Fibroblast of mammary gland (primary cell): ENCODE results near the gene RUNX3.

Source experiments
- DNase-seq: peaks from one replicate; pipeline ENCODE4 v3.0.0-alpha.2; 2010; ENCODE audit warnings: low read depth
- H3K4me3 ChIP-seq: 2 replicates; pipeline ENCODE4 v1.5.1; 2011; ENCODE audit warnings: low read depth, mild to moderate bottlenecking, low read length, moderate library complexity; ENCODE audit not compliant: control insufficient read depth
- CTCF ChIP-seq: conservative IDR thresholded peaks from 2 replicates; pipeline ENCODE4 v1.5.1; 2011; ENCODE audit warnings: low read depth, low read length, inconsistent platforms; ENCODE audit not compliant: control insufficient read depth, insufficient read depth

RUNX3 gene

GRCh38 chr1:24957808-24958752, 28.0 kb upstream of the RUNX3 start:
- TF ChIP-seq CTCF = no peak
- no peak for DNase-seq
- no peak overlapping the region for H3K4me3 ChIP-seq

GRCh38 chr1:24957016-24957807, 27.1 kb upstream of the RUNX3 start:
- TF ChIP-seq CTCF = no peak
- H3K4me3 ChIP-seq = no peak overlapping the region
- no peak for DNase-seq

- H3K4me3 ChIP-seq = no peak overlapping the region
- no peak for DNase-seq
- TF ChIP-seq CTCF = no peak
These were observed 25.8 kb upstream of the RUNX3 start for GRCh38 chr1:24955779-24956365.

GRCh38 chr1:24955161-24955560, 25.1 kb upstream of the RUNX3 start:
- H3K4me3 ChIP-seq = no peak overlapping the region
- DNase-seq = peak; percentile 45
- no peak for TF ChIP-seq CTCF

GRCh38 chr1:24954631-24955030, 24.6 kb upstream of the RUNX3 start:
- no peak for TF ChIP-seq CTCF
- no peak for DNase-seq
- H3K4me3 ChIP-seq = no peak overlapping the region

GRCh38 chr1:24954022-24954421, 23.9 kb upstream of the RUNX3 start:
- H3K4me3 ChIP-seq = no peak overlapping the region
- DNase-seq = no peak
- TF ChIP-seq CTCF = no peak
